Chondrocyte (in vitro differentiated cells): Measurements from ENCODE around the gene AKT3. TPM values are rescaled to one million over a fixed set of nuclear protein-coding genes. Genes with fewer than 3 reads are reported as not detected.

Experiments
- DNase-seq: peaks from one replicate; pipeline ENCODE4 v3.0.0; 2021; ENCODE audit warnings: mixed read lengths, low spot score
- H3K27ac Mint-ChIP-seq: one replicate; pipeline ENCODE4 v1.8.0; 2021; ENCODE audit warnings: mild to moderate bottlenecking, moderate library complexity, mixed read lengths; ENCODE audit not compliant: unreplicated experiment
- H3K27me3 Mint-ChIP-seq: 2 replicates; pipeline ENCODE4 v1.8.0; 2021; ENCODE audit warnings: low read depth, mixed read lengths
- H3K36me3 Mint-ChIP-seq: 2 replicates; pipeline ENCODE4 v1.8.0; 2021; ENCODE audit warnings: low read depth, mixed read lengths
- H3K4me1 Mint-ChIP-seq: 2 replicates; pipeline ENCODE4 v1.8.0; 2021; ENCODE audit warnings: low read depth, mild to moderate bottlenecking, mixed read lengths
- H3K4me3 Mint-ChIP-seq: one replicate; pipeline ENCODE4 v1.8.0; 2021; ENCODE audit warnings: mild to moderate bottlenecking, moderate library complexity, mixed read lengths; ENCODE audit not compliant: unreplicated experiment
- H3K9me3 Mint-ChIP-seq: 2 replicates; pipeline ENCODE4 v1.8.0; 2021; ENCODE audit warnings: low read depth, mixed read lengths
- total RNA-seq: library from RNA; stranded (reverse); gene quantifications from 3 replicates; pipeline ENCODE4 v1.2.1, GENCODE V29; 2021
- TF ChIP-seq, protein P1 (sequence below): fragments of 200-600 bp; sonication (generic); IDR thresholded peaks from 2 replicates; pipeline ENCODE4 v1.5.0; 2021; ENCODE audit warnings: antibody characterized with exemption, mild to moderate bottlenecking, moderate library complexity

Gene AKT3
- total RNA-seq, 1 donor from 2014 or later = 111 TPM

GRCh38 chr1:243646841-243647240 is 203.2 kb downstream of the AKT3 start:
- TF ChIP-seq, protein P1, sequence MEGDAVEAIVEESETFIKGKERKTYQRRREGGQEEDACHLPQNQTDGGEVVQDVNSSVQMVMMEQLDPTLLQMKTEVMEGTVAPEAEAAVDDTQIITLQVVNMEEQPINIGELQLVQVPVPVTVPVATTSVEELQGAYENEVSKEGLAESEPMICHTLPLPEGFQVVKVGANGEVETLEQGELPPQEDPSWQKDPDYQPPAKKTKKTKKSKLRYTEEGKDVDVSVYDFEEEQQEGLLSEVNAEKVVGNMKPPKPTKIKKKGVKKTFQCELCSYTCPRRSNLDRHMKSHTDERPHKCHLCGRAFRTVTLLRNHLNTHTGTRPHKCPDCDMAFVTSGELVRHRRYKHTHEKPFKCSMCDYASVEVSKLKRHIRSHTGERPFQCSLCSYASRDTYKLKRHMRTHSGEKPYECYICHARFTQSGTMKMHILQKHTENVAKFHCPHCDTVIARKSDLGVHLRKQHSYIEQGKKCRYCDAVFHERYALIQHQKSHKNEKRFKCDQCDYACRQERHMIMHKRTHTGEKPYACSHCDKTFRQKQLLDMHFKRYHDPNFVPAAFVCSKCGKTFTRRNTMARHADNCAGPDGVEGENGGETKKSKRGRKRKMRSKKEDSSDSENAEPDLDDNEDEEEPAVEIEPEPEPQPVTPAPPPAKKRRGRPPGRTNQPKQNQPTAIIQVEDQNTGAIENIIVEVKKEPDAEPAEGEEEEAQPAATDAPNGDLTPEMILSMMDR = no peak
- no peaks in the 10 kb centered on the region for H3K27me3 Mint-ChIP-seq
- no peak for DNase-seq
- H3K4me1 Mint-ChIP-seq = peaks cover 3% of the 10 kb centered on the region
- peaks cover 30% of the 10 kb centered on the region for H3K36me3 Mint-ChIP-seq
- H3K9me3 Mint-ChIP-seq = peaks cover 20% of the 10 kb centered on the region
- H3K4me3 Mint-ChIP-seq = no peak overlapping the region
- H3K27ac Mint-ChIP-seq = no peak overlapping the region

DNA sequence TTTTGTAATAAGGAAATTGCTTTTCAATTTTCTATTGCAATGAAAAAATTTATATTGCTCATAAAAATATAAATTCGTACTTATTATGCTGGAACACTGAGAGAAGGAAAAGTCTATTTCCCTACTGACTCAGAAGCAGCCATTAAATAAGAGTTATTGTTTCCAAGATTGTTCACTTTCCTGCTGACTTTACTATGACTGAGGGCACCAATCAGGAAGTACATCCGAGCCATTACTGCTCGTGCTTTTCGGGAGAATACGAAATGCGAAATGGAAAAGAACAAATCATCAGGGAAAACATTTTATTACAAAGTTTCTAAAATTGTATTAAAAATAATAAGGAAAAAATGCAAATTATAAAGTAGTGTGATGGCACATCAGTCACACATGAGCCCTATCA is 204.8 kb downstream of the AKT3 start:
- H3K27me3 Mint-ChIP-seq = no peaks in the 10 kb centered on the region
- H3K4me3 Mint-ChIP-seq = no peak overlapping the region
- peaks cover 3% of the 10 kb centered on the region for H3K4me1 Mint-ChIP-seq
- H3K36me3 Mint-ChIP-seq = peaks cover 20% of the 10 kb centered on the region
- H3K9me3 Mint-ChIP-seq = peaks cover 5% of the 10 kb centered on the region
- TF ChIP-seq, protein P1 = no peak
- no peak overlapping the region for H3K27ac Mint-ChIP-seq
- DNase-seq = no peak

GRCh38 chr1:243642936-243643335 is 207.1 kb downstream of the AKT3 start:
- Mint-ChIP-seq H3K4me3 (no peak overlapping the region), H3K27ac (peak overlapping the region; percentile 63), H3K9me3 (peaks cover 8% of the 10 kb centered on the region), H3K4me1 (peaks cover 4% of the 10 kb centered on the region), H3K36me3 (peaks cover 25% of the 10 kb centered on the region), H3K27me3 (no peaks in the 10 kb centered on the region)
- TF ChIP-seq, protein P1 = no peak
- DNase-seq = no peak

GRCh38 chr1:243639027-243639658 is 210.9 kb downstream of the AKT3 start:
- no peak for DNase-seq
- TF ChIP-seq, protein P1 = no peak
- H3K9me3 Mint-ChIP-seq = peaks cover 8% of the 10 kb centered on the region
- no peak overlapping the region for H3K4me3 Mint-ChIP-seq
- H3K27me3 Mint-ChIP-seq = no peaks in the 10 kb centered on the region
- H3K4me1 Mint-ChIP-seq = peaks cover 6% of the 10 kb centered on the region
- H3K27ac Mint-ChIP-seq = no peak overlapping the region
- H3K36me3 Mint-ChIP-seq = peaks cover 16% of the 10 kb centered on the region

- H3K9me3 Mint-ChIP-seq = peaks cover 16% of the 10 kb centered on the region
- peaks cover 6% of the 10 kb centered on the region for H3K4me1 Mint-ChIP-seq
- H3K36me3 Mint-ChIP-seq = peaks cover 16% of the 10 kb centered on the region
- TF ChIP-seq, protein P1 = no peak
- H3K27me3 Mint-ChIP-seq = no peaks in the 10 kb centered on the region
- no peak overlapping the region for H3K27ac Mint-ChIP-seq
- DNase-seq = no peak
- no peak overlapping the region for H3K4me3 Mint-ChIP-seq
Measured at GRCh38 chr1:243638186-243638585, 211.9 kb downstream of the AKT3 start.
